CD8-positive, alpha-beta memory T cell (primary cell): Measurements from ENCODE around the gene IL37. TPM values are rescaled to one million over a fixed set of nuclear protein-coding genes. Genes with fewer than 3 reads are reported as not detected.

Source experiments
- CTCF ChIA-PET: fragments of 350-600 bp; sonication (Branson Sonifier 250); formaldehyde crosslinking; loops from one replicate; lab custom pipeline; 2021; ENCODE audit warnings: antibody characterized with exemption; lab: Charles Lee
- POLR2A ChIA-PET: fragments of 350-600 bp; sonication (Branson Sonifier 250); formaldehyde crosslinking; loops from one replicate; lab custom pipeline; 2021; ENCODE audit warnings: antibody characterized with exemption; lab: Charles Lee
- DNase-seq, 5 donors: peaks; one replicate each; pipeline versions ENCODE4 v3.0.0 to v3.0.0-alpha.2; 2020 to 2022; ENCODE audit warnings: mixed read lengths in 1 of 5
- H3K27ac ChIP-seq: one replicate; pipeline ENCODE4 v1.7.0; 2013; ENCODE audit warnings: low read depth, mild to moderate bottlenecking, low read length, moderate library complexity
- H3K27me3 ChIP-seq: 2 replicates; pipeline ENCODE4 v1.7.0; 2013; ENCODE audit warnings: low read length, mild to moderate bottlenecking; ENCODE audit not compliant: insufficient read depth, poor library complexity, severe bottlenecking
- H3K36me3 ChIP-seq: 2 replicates; pipeline ENCODE4 v1.7.0; 2013; ENCODE audit warnings: mild to moderate bottlenecking, low read length, moderate library complexity; ENCODE audit not compliant: insufficient read depth
- H3K4me1 ChIP-seq: 2 replicates; pipeline ENCODE4 v1.7.0; 2013; ENCODE audit warnings: mild to moderate bottlenecking, low read length, moderate library complexity; ENCODE audit not compliant: insufficient read depth
- H3K4me3 ChIP-seq: 2 replicates; pipeline ENCODE4 v1.7.0; 2013; ENCODE audit warnings: mild to moderate bottlenecking, low read length
- H3K9me3 ChIP-seq: 2 replicates; pipeline ENCODE4 v1.7.0; 2013; ENCODE audit warnings: mild to moderate bottlenecking, low read length
- H3K27ac Mint-ChIP-seq, 8 donors: one replicate each; pipeline ENCODE4 v1.8.0; 2020 to 2021; ENCODE audit warnings: mixed read lengths in 8 of 8, mild to moderate bottlenecking in 6 of 8, inconsistent platforms in 3 of 8, moderate library complexity in 3 of 8
- H3K27me3 Mint-ChIP-seq, 2 donors: one replicate each; pipeline ENCODE4 v1.8.0; 2020 to 2021; ENCODE audit warnings: mixed read lengths in 2 of 2, mild to moderate bottlenecking in 1 of 2, moderate library complexity in 1 of 2
- H3K36me3 Mint-ChIP-seq, 3 donors: one replicate each; pipeline ENCODE4 v1.8.0; 2020 to 2021; ENCODE audit warnings: mixed read lengths in 3 of 3, inconsistent platforms in 1 of 3, mild to moderate bottlenecking in 1 of 3
- H3K4me1 Mint-ChIP-seq, 3 donors: one replicate each; pipeline ENCODE4 v1.8.0; 2020 to 2021; ENCODE audit warnings: mixed read lengths in 3 of 3, inconsistent platforms in 1 of 3, mild to moderate bottlenecking in 1 of 3
- H3K4me3 Mint-ChIP-seq, 7 donors: one replicate each; pipeline ENCODE4 v1.8.0; 2020 to 2021; ENCODE audit warnings: mixed read lengths in 7 of 7, mild to moderate bottlenecking in 6 of 7, moderate library complexity in 4 of 7, inconsistent platforms in 2 of 7
- H3K9me3 Mint-ChIP-seq, 5 donors: one replicate each; pipeline ENCODE4 v1.8.0; 2020 to 2022; ENCODE audit warnings: mixed read lengths in 5 of 5, mild to moderate bottlenecking in 3 of 5, moderate library complexity in 2 of 5, inconsistent platforms in 1 of 5
- polyA plus RNA-seq: library from polyadenylated mRNA; unstranded; fragments of 300-500 nt; fragmentation: Illumina TruSeq; gene quantifications from one replicate; pipeline ENCODE4 v1.2.3, GENCODE V29; 2021
- total RNA-seq, 2 experiments: library from RNA; stranded (reverse); gene quantifications; one replicate each; pipeline ENCODE4 v1.2.3, GENCODE V29; 2021

IL37 gene
- total and polyA plus RNA-seq, 3 experiments from 2014 or later: not detected

DNA sequence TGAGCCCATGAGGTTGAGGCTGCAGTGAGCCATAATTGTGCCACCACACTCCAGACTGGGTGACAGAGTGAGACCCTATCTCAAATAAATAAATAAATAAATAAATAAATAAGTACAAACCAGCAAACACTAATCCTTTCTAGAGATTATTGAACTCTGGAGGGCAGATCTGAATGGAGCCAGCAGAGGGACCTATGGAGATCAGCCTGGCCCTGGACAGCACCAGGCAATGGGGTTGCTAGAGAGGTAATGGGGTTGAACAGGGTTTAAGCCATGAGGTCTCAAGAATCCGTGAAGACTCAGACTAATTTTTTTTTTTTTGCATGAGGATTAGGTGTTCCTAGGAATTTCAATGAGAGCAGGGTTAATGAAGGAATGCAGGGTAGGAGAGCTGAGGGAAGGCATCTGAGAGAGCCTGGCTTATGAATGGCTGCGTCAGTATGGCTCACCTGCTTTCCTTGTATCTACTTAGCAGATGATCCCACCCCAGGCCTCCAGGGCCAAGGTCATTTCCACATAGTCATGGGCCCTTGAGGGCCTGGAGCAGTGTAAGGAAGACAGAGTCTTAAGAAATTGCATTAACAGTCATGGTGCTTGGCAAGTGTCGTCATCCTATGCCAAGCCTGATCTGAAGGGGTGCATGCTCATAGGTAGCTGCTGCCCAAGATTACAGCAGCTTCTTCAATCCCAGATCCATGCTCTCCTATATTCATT lies 34.6 kb upstream of the IL37 start:
- H3K36me3 ChIP-seq: no peaks in the 10 kb centered on the region
- no peak overlapping the region for H3K4me3 Mint-ChIP-seq
- no peak overlapping the region for H3K27ac Mint-ChIP-seq

DNA sequence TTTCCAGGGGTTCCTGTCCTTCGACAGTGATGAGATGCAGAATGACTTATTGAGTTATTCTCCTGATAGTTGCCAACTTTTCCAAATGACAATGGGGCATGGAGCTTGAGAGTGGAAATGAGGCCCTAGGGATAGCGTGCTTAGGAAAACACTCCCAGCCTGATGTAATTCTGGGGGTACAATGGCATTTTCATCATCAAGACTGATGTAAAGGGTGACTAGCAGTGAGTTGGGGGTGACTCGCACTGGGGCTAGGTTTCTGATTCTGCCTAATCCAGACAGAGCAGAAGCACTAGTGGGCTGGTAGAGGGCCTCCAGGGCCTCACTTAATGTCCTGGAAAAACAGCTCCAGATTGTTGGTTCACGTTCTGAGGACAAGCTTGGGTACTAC lies 34.0 kb upstream of the IL37 start:
- H3K27ac ChIP-seq: no peak overlapping the region
- no peaks in the 10 kb centered on the region for H3K36me3 ChIP-seq
- no peak overlapping the region for H3K4me3 ChIP-seq
- Mint-ChIP-seq H3K4me3 (no peak overlapping the region), H3K9me3 (peaks cover 0 to 4% (median 0%) of the 10 kb centered on the region in 5 donors), H3K27me3 (peaks cover 8 to 15% of the 10 kb centered on the region in 2 donors), H3K4me1 (peaks cover 0 to 11% (median 0%) of the 10 kb centered on the region in 3 donors), H3K36me3 (no peaks in the 10 kb centered on the region), H3K27ac (no peak overlapping the region)
- POLR2A ChIA-PET: no interaction called here
- DNase-seq: no peak
- CTCF ChIA-PET: no interaction called here
- H3K4me1 ChIP-seq: no peaks in the 10 kb centered on the region
- H3K27me3 ChIP-seq: no peaks in the 10 kb centered on the region
- H3K9me3 ChIP-seq: no peaks in the 10 kb centered on the region

More for the DNA sequence above, 34.6 kb upstream of the IL37 start:
- ChIA-PET POLR2A (no interaction called here), CTCF (no interaction called here)
- Mint-ChIP-seq H3K4me1 (peaks cover 0 to 11% (median 0%) of the 10 kb centered on the region in 3 donors), H3K9me3 (peaks cover 0 to 4% (median 0%) of the 10 kb centered on the region in 5 donors), H3K36me3 (no peaks in the 10 kb centered on the region), H3K27me3 (peaks cover 10 to 16% of the 10 kb centered on the region in 2 donors)
- Histone ChIP-seq H3K4me1 (no peaks in the 10 kb centered on the region), H3K9me3 (no peaks in the 10 kb centered on the region), H3K4me3 (no peak overlapping the region), H3K27ac (no peak overlapping the region), H3K27me3 (no peaks in the 10 kb centered on the region)
- DNase-seq: no peak

DNA sequence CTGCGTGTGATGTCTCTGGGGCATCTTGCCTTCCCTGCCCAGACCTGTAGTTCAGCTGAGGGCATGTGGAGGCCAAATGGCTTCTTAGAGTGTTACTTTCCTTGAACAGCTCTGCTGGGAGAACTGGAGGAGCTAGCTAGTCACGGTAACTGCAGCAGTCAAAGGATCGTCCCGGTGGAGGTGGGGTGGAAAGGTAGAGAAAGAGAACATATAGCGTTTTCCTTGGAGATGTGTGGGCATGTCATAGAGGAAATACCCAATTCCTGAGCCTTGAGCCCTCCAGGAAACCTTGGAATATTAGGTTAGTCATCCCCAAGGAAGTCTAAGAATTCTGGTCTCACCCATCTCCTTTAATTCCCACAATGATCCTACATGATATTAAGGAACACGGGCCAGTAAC lies 33.5 kb upstream of the IL37 start:
- ChIA-PET POLR2A (no interaction called here), CTCF (no interaction called here)
- H3K4me3 Mint-ChIP-seq: no peak overlapping the region
- H3K27ac Mint-ChIP-seq: no peak overlapping the region
- H3K9me3 Mint-ChIP-seq: peaks cover 0 to 4% (median 0%) of the 10 kb centered on the region in 5 donors
- H3K36me3 Mint-ChIP-seq: no peaks in the 10 kb centered on the region
- no peak for DNase-seq
- no peak overlapping the region for H3K27ac ChIP-seq
- H3K4me1 Mint-ChIP-seq: peaks cover 0 to 11% (median 0%) of the 10 kb centered on the region in 3 donors
- H3K4me1 ChIP-seq: no peaks in the 10 kb centered on the region
- H3K27me3 Mint-ChIP-seq: peaks cover 4 to 11% of the 10 kb centered on the region in 2 donors
- H3K4me3 ChIP-seq: no peak overlapping the region
- no peaks in the 10 kb centered on the region for H3K27me3 ChIP-seq
- no peaks in the 10 kb centered on the region for H3K36me3 ChIP-seq
- no peaks in the 10 kb centered on the region for H3K9me3 ChIP-seq

DNA sequence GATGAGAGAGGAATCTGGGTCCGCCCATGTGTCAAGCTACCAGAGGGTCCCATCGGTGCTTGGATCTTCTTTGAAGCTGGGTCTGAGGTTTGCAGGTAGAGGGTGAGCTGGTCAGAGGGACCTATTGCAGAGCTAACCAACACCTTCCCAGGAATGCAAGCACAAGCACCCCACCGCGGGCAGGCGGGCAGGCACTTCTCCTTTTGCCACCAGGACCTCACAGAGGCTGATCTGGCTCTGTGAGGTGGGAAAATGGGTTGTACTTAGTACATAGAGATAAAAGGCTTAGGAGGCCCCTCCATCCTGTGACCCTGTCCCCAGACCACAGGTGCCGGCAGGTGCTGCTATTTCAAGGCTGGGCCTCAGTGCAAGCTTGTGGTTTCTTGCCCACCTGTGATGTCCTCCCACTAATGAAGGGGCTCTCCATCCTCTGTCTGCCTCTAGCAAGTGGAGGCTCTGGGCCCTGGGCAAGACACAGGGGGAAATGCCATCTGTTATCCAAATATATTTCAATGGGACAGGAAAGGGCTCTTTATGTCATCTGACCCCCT lies 31.4 kb upstream of the IL37 start:
- Histone ChIP-seq H3K9me3 (no peaks in the 10 kb centered on the region), H3K27ac (no peak overlapping the region), H3K36me3 (no peaks in the 10 kb centered on the region), H3K4me1 (no peaks in the 10 kb centered on the region), H3K4me3 (no peak overlapping the region), H3K27me3 (no peaks in the 10 kb centered on the region)
- H3K4me1 Mint-ChIP-seq: peaks cover 0 to 11% (median under 1%) of the 10 kb centered on the region in 3 donors
- CTCF ChIA-PET: no interaction called here
- peak overlapping the region in 1 of 7 donors; percentile 28 for H3K4me3 Mint-ChIP-seq
- H3K9me3 Mint-ChIP-seq: no peaks in the 10 kb centered on the region
- POLR2A ChIA-PET: no interaction called here
- H3K36me3 Mint-ChIP-seq: no peaks in the 10 kb centered on the region
- no peak for DNase-seq
- H3K27me3 Mint-ChIP-seq: peaks cover 0 to 9% of the 10 kb centered on the region in 2 donors
- peak overlapping the region in 1 of 8 donors; percentile 44 for H3K27ac Mint-ChIP-seq

DNA sequence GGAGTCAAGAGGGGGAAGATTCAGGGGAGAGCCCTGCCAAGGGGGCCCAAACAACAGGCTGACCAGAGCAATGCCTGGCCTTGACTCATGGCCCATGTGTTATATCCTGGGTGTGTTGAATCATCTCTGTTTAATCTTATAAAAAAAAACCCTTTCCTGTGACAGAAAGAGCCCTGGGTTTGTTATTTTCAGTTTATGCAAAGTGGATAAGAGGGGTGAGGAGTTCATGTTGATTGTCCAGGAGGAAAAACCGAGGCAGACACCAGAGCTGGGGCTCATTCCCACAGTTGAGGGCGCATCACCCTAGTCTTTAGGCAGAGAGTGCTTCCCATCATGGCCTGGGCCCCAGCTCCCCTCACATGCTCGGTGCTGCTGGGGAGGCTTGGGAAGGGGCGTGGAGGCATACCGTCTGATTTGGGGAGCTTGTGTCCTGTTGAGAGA lies 30.9 kb upstream of the IL37 start:
- Histone ChIP-seq H3K9me3 (no peaks in the 10 kb centered on the region), H3K27me3 (no peaks in the 10 kb centered on the region), H3K4me1 (no peaks in the 10 kb centered on the region), H3K27ac (no peak overlapping the region), H3K4me3 (no peak overlapping the region), H3K36me3 (no peaks in the 10 kb centered on the region)
- DNase-seq: no peak
- peaks cover 0 to 7% of the 10 kb centered on the region in 2 donors for H3K27me3 Mint-ChIP-seq
- H3K4me1 Mint-ChIP-seq: peaks cover 4 to 16% (median 6%) of the 10 kb centered on the region in 3 donors
- H3K27ac Mint-ChIP-seq: peak overlapping the region in 1 of 8 donors; percentile 44
- no peaks in the 10 kb centered on the region for H3K36me3 Mint-ChIP-seq
- H3K9me3 Mint-ChIP-seq: no peaks in the 10 kb centered on the region
- ChIA-PET CTCF (no interaction called here), POLR2A (no interaction called here)
- peak overlapping the region in 2 of 7 donors; percentile 27 to 28 for H3K4me3 Mint-ChIP-seq

DNA sequence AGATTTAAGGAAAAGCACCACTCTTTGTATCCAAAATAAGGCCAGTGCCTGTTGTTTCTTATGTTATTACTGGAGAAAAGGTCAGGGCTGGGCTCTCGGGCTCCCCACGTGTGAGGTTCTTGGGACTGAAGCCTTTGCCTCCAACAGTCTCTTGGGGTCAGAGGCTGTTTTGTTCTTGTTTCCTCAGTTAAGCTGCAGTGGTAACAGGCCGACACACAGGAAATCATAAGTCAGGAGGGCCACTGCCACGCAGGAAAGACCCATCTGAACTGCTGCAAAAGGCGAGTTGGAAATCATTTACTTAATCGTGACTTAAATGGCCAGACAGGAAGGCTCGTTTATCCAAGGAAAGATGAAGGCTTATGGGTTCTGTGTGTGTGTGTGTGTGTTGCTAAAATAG lies 30.3 kb upstream of the IL37 start:
- Mint-ChIP-seq H3K9me3 (no peaks in the 10 kb centered on the region), H3K27me3 (peaks cover 0 to 4% of the 10 kb centered on the region in 2 donors), H3K27ac (peak overlapping the region in 2 of 8 donors; percentile 44 to 79), H3K4me3 (no peak overlapping the region), H3K36me3 (no peaks in the 10 kb centered on the region), H3K4me1 (peaks cover 7 to 19% (median 8%) of the 10 kb centered on the region in 3 donors)
- H3K27ac ChIP-seq: no peak overlapping the region
- no peaks in the 10 kb centered on the region for H3K27me3 ChIP-seq
- H3K4me3 ChIP-seq: no peak overlapping the region
- DNase-seq: no peak
- CTCF ChIA-PET: no interaction called here
- no peaks in the 10 kb centered on the region for H3K9me3 ChIP-seq
- H3K36me3 ChIP-seq: no peaks in the 10 kb centered on the region
- no peaks in the 10 kb centered on the region for H3K4me1 ChIP-seq
- POLR2A ChIA-PET: no interaction called here

DNA sequence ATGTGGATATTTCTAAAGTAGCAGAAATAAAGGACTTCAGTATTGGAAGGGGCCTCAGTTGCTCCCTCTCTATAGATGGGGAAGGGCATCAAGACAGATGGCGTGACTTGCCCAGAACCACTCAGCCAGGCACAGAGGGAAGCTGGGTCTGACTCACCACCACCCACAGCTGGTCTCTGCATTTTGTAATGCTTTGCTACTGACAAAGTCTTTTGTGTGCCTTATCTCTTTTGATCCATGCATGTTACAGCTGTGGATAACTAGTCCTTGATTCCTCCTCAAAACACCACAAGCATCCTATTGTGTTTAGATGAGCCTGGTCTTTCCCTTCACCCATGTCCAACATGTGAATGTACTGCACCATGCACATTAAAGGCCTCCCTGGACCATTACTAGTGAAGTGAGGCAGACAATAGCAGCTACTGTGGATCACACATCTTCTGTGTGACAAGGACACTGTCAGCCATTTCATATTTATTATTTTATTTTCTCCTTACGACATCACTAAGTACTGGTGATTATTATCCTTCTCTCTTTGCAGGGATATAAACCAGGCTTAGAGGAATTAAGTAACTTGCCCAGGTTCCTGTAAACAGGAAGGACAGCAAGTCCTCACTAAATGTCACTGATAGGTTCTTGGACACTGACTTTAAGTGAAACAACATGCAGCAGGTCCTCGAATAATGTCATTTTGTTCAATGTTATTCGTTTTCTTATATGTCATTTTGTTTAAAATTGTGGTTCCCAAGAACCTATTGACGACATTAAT lies 29.6 kb upstream of the IL37 start:
- peaks cover 7 to 19% (median 8%) of the 10 kb centered on the region in 3 donors for H3K4me1 Mint-ChIP-seq
- no peak for DNase-seq
- Histone ChIP-seq H3K9me3 (no peaks in the 10 kb centered on the region), H3K27me3 (no peaks in the 10 kb centered on the region), H3K4me1 (no peaks in the 10 kb centered on the region), H3K36me3 (no peaks in the 10 kb centered on the region), H3K27ac (no peak overlapping the region), H3K4me3 (no peak overlapping the region)
- peaks cover 0 to 4% of the 10 kb centered on the region in 2 donors for H3K27me3 Mint-ChIP-seq
- POLR2A ChIA-PET: interaction anchor here (0.6 kb wide), 1 partner anchor 62 kb away, joined by 3 read pairs; no protein-coding TSS in a partner anchor
- CTCF ChIA-PET: no interaction called here
- no peaks in the 10 kb centered on the region for H3K9me3 Mint-ChIP-seq
- no peak overlapping the region for H3K27ac Mint-ChIP-seq
- H3K36me3 Mint-ChIP-seq: no peaks in the 10 kb centered on the region
- no peak overlapping the region for H3K4me3 Mint-ChIP-seq

DNA sequence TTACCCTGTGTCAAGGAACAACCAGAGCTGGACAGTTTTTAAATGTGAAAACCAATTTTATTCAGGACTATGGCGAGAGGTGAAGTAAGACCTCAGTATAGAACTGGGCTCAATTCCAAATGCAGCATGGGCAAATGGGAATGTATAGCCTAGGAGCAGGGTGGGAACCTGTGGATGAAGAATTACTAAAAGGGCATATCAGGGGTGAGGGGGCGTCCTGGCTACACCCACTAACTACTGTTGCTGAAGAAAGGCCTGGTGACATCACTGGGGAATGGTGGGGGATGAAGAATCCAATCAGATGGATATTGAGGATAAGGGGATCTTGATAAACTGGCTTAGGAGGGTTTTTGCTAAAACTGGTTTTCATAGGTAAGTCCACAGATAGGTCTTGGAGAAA lies 27.3 kb upstream of the IL37 start:
- CTCF ChIA-PET: interaction anchor here (1.2 to 4.1 kb wide), 3 partner anchors 62 to 176 kb away, joined by 3 to 34 read pairs (median 4); no protein-coding TSS in a partner anchor
- no peaks in the 10 kb centered on the region for H3K27me3 ChIP-seq
- Mint-ChIP-seq H3K4me3 (no peak overlapping the region), H3K27ac (peak overlapping the region in 1 of 8 donors; percentile 52), H3K9me3 (no peaks in the 10 kb centered on the region), H3K36me3 (no peaks in the 10 kb centered on the region), H3K4me1 (peaks cover 7 to 19% (median 8%) of the 10 kb centered on the region in 3 donors), H3K27me3 (no peaks in the 10 kb centered on the region)
- POLR2A ChIA-PET: no interaction called here
- H3K4me3 ChIP-seq: no peak overlapping the region
- no peaks in the 10 kb centered on the region for H3K9me3 ChIP-seq
- H3K27ac ChIP-seq: no peak overlapping the region
- no peaks in the 10 kb centered on the region for H3K36me3 ChIP-seq
- no peak for DNase-seq
- no peaks in the 10 kb centered on the region for H3K4me1 ChIP-seq
